Globus pallidus (tissue), 1 donor: ENCODE results near the gene BAK1.
"Not testable (repeated sequence)": the region's sequence is repeated elsewhere in the genome, so short reads cannot be mapped to it uniquely, and the experiment has no call there.

Experiments used
- DNase-seq: peaks from one replicate; pipeline ENCODE4 v3.0.0-alpha.2; 2015; ENCODE audit warnings: low spot score

BAK1 gene

GRCh38 chr6:33586108-33586640 is 6.1 kb upstream of the BAK1 start:
- DNase-seq = no peak

- DNase-seq = peak; percentile 57
Observed at GRCh38 chr6:33585403-33586107, 5.5 kb upstream of the BAK1 start.

- no peak for DNase-seq
Observed at GRCh38 chr6:33584700-33585402, 4.8 kb upstream of the BAK1 start.

- DNase-seq = no peak
Observed at GRCh38 chr6:33583591-33584155, 3.6 kb upstream of the BAK1 start.

- DNase-seq = no peak
Observed at GRCh38 chr6:33581186-33581585, 1.1 kb upstream of the BAK1 start.

- no peak for DNase-seq
Observed at GRCh38 chr6:33578588-33579011, 1.5 kb downstream of the BAK1 start.

- no peak for DNase-seq
Observed at GRCh38 chr6:33578164-33578563, 1.9 kb downstream of the BAK1 start.

- DNase-seq = no peak
Observed at GRCh38 chr6:33577718-33578117, 2.4 kb downstream of the BAK1 start.

- DNase-seq = peak; percentile 16
Observed at GRCh38 chr6:33577106-33577535, 3.0 kb downstream of the BAK1 start.

GRCh38 chr6:33576668-33577067 is 3.4 kb downstream of the BAK1 start:
- DNase-seq = no peak

GRCh38 chr6:33575211-33575610 is 4.9 kb downstream of the BAK1 start:
- DNase-seq = no peak

GRCh38 chr6:33571637-33572316 is 8.3 kb downstream of the BAK1 start:
- no peak for DNase-seq

GRCh38 chr6:33570806-33571636 is 9.1 kb downstream of the BAK1 start:
- peak; percentile 73 for DNase-seq

- DNase-seq = no peak
Observed at GRCh38 chr6:33568826-33569570, 11.1 kb downstream of the BAK1 start.

- no peak for DNase-seq
Observed at GRCh38 chr6:33567836-33568235, 12.2 kb downstream of the BAK1 start.

GRCh38 chr6:33566182-33567084 is 13.6 kb downstream of the BAK1 start:
- no peak for DNase-seq

GRCh38 chr6:33558801-33559200 is 21.3 kb downstream of the BAK1 start:
- no peak for DNase-seq

- no peak for DNase-seq
Observed at GRCh38 chr6:33557376-33557775, 22.7 kb downstream of the BAK1 start.

GRCh38 chr6:33552883-33553282 is 27.2 kb downstream of the BAK1 start:
- DNase-seq = not testable (repeated sequence)

- no peak for DNase-seq
Observed at GRCh38 chr6:33552252-33552651, 27.8 kb downstream of the BAK1 start.
